GM23248 (cell line): ENCODE data around the gene PCA3. TPM values are rescaled to one million over a fixed set of nuclear protein-coding genes. Genes with fewer than 3 reads are reported as not detected.

ENCODE experiments used
- DNase-seq: peaks from one replicate; pipeline ENCODE4 v3.0.0-alpha.2; 2015
- H2AFZ ChIP-seq: fragments of 200-600 bp; sonication (generic); 2 replicates; pipeline ENCODE4 v1.6.1; 2016; ENCODE audit warnings: antibody characterized with exemption
- H3F3A ChIP-seq: fragments of 200-600 bp; sonication (generic); 2 replicates; pipeline ENCODE4 v1.6.1; 2016; ENCODE audit warnings: mild to moderate bottlenecking, antibody characterized with exemption, mixed run types; ENCODE audit not compliant: insufficient read depth
- H3K27ac ChIP-seq: fragments of 200-600 bp; sonication (generic); 2 replicates; pipeline ENCODE4 v1.5.1; 2016; ENCODE audit warnings: mild to moderate bottlenecking
- H3K27me3 ChIP-seq: fragments of 200-600 bp; sonication (generic); replicated peaks from 2 replicates; pipeline ENCODE4 v1.6.1; 2016; ENCODE audit warnings: mild to moderate bottlenecking; ENCODE audit not compliant: insufficient read depth
- H3K36me3 ChIP-seq: fragments of 200-600 bp; sonication (generic); 2 replicates; pipeline ENCODE4 v1.6.1; 2016; ENCODE audit warnings: low read depth, mild to moderate bottlenecking
- H3K4me1 ChIP-seq: fragments of 200-600 bp; sonication (generic); 2 replicates; pipeline ENCODE4 v1.6.1; 2016; ENCODE audit warnings: mild to moderate bottlenecking; ENCODE audit not compliant: insufficient read depth
- H3K4me2 ChIP-seq: fragments of 200-600 bp; sonication (generic); one replicate; pipeline ENCODE4 v1.6.1; 2016; ENCODE audit warnings: mild to moderate bottlenecking; ENCODE audit not compliant: unreplicated experiment
- H3K4me3 ChIP-seq: fragments of 200-600 bp; sonication (generic); 2 replicates; pipeline ENCODE4 v1.5.1; 2016; ENCODE audit warnings: mild to moderate bottlenecking
- H3K79me2 ChIP-seq: fragments of 200-600 bp; sonication (generic); 2 replicates; pipeline ENCODE4 v1.6.1; 2016; ENCODE audit warnings: mild to moderate bottlenecking; ENCODE audit not compliant: insufficient read depth
- H3K9ac ChIP-seq: fragments of 200-600 bp; sonication (generic); 2 replicates; pipeline ENCODE4 v1.6.1; 2016; ENCODE audit warnings: mild to moderate bottlenecking
- H3K9me2 ChIP-seq: fragments of 200-600 bp; sonication (generic); 2 replicates; pipeline ENCODE4 v1.6.1; 2016; ENCODE audit warnings: mixed run types, mild to moderate bottlenecking, moderate library complexity; ENCODE audit not compliant: insufficient read depth
- H3K9me3 ChIP-seq: fragments of 200-600 bp; sonication (generic); one replicate; pipeline ENCODE4 v1.6.1; 2017; ENCODE audit warnings: low read depth
- H4K20me1 ChIP-seq: fragments of 200-600 bp; sonication (generic); 2 replicates; pipeline ENCODE4 v1.6.0; 2016; ENCODE audit not compliant: insufficient read depth
- EZH2 ChIP-seq: fragments of 200-600 bp; sonication (generic); IDR thresholded peaks from 2 replicates; pipeline ENCODE4 v1.6.1; 2018; ENCODE audit warnings: antibody characterized with exemption, mild to moderate bottlenecking; ENCODE audit not compliant: insufficient read depth, poor library complexity, severe bottlenecking
- EZH2phosphoT487 ChIP-seq: fragments of 200-600 bp; sonication (generic); IDR thresholded peaks from 2 replicates; pipeline ENCODE4 v1.6.1; 2018; ENCODE audit warnings: antibody characterized with exemption, moderate library complexity, mild to moderate bottlenecking, low read depth; ENCODE audit not compliant: insufficient read depth
- WGBS, 2 experiments: methylation state at CpG; one replicate each; pipeline ENCODE4 v1.1.6; 2015 to 2017; ENCODE audit warnings: low lambda C conversion rate in 2 of 2, low coverage in 1 of 2; ENCODE audit errors: missing lambda C conversion rate in 2 of 2; 5-methylcytosine and 5-hydroxymethylcytosine counted together
- in situ Hi-C: fragments of 300-500 bp; cut with MboI; formaldehyde crosslinking; loops from 2 replicates; pipeline ENCODE4 v1.15.0; 2020
- polyA plus RNA-seq: library from polyadenylated mRNA; unstranded; fragments of >200 nt; fragmentation: Nextera tagmentation; extraction: Ambion mirVana; gene quantifications from 2 replicates; pipeline ENCODE4 v1.2.1, GENCODE V29; 2016
- total RNA-seq: library from RNA; depleted of rRNA; stranded (reverse); fragments of >200 nt; shearing (Covaris generic); gene quantifications from 2 replicates; pipeline ENCODE4 v1.2.3, GENCODE V29; 2014

The PCA3 gene
- total and polyA plus RNA-seq, 2 experiments from 2014 or later, result not detected

GRCh38 chr9:76766126-76766525 is 1.9 kb downstream of the PCA3 start:
- H3K27ac ChIP-seq, result no peak overlapping the region
- H3K27me3 ChIP-seq, result no peaks in the 10 kb centered on the region
- no peak overlapping the region for H3K4me3 ChIP-seq
- no peak overlapping the region for H2AFZ ChIP-seq
- no peaks in the 10 kb centered on the region for H3K36me3 ChIP-seq
- 63 to 67% methylated on average over 3 of the region's 3 CpGs for WGBS, 2 experiments
- TF ChIP-seq EZH2, result no peak
- no peak for TF ChIP-seq EZH2phosphoT487
- in situ Hi-C loops, result loop anchor here (10.0 to 25.0 kb wide), 2 partner anchors 96 to 389 kb away; no protein-coding TSS in a partner anchor
- no peak for DNase-seq
- H3K79me2 ChIP-seq, result no peaks in the 10 kb centered on the region
- H3K4me1 ChIP-seq, result no peaks in the 10 kb centered on the region
- H4K20me1 ChIP-seq, result no peaks in the 10 kb centered on the region
- no peaks in the 10 kb centered on the region for H3K9me3 ChIP-seq
- no peaks in the 10 kb centered on the region for H3F3A ChIP-seq
- no peak overlapping the region for H3K9ac ChIP-seq
- H3K4me2 ChIP-seq, result no peak overlapping the region
- no peaks in the 10 kb centered on the region for H3K9me2 ChIP-seq

- DNase-seq, result no peak
- Histone ChIP-seq H3K9ac (no peak overlapping the region), H3K4me2 (no peak overlapping the region), H3K27ac (no peak overlapping the region), H3K4me3 (no peak overlapping the region), H3F3A (no peaks in the 10 kb centered on the region), H2AFZ (no peak overlapping the region), H3K9me3 (no peaks in the 10 kb centered on the region), H3K4me1 (no peaks in the 10 kb centered on the region), H3K79me2 (no peaks in the 10 kb centered on the region), H4K20me1 (no peaks in the 10 kb centered on the region), H3K36me3 (no peaks in the 10 kb centered on the region), H3K27me3 (no peaks in the 10 kb centered on the region), H3K9me2 (no peaks in the 10 kb centered on the region)
- TF ChIP-seq EZH2phosphoT487 (no peak), EZH2 (no peak)
- WGBS, 2 experiments, result 60 to 62% methylated on average over 5 of the region's 5 CpGs
- in situ Hi-C loops, result loop anchor here (25.0 kb wide), 1 partner anchor 89 kb away; no protein-coding TSS in a partner anchor
Measured at GRCh38 chr9:76772686-76773445, 8.6 kb downstream of the PCA3 start.

GRCh38 chr9:76784881-76785280 is 20.6 kb downstream of the PCA3 start:
- Histone ChIP-seq H3F3A (no peaks in the 10 kb centered on the region), H3K4me2 (no peak overlapping the region), H3K27ac (no peak overlapping the region), H3K27me3 (no peaks in the 10 kb centered on the region), H3K4me3 (no peak overlapping the region), H2AFZ (no peak overlapping the region), H3K9ac (no peak overlapping the region), H3K79me2 (no peaks in the 10 kb centered on the region), H4K20me1 (no peaks in the 10 kb centered on the region), H3K9me2 (no peaks in the 10 kb centered on the region), H3K36me3 (no peaks in the 10 kb centered on the region), H3K4me1 (no peaks in the 10 kb centered on the region), H3K9me3 (no peaks in the 10 kb centered on the region)
- DNase-seq, result no peak
- no peak for TF ChIP-seq EZH2phosphoT487
- TF ChIP-seq EZH2, result no peak
- in situ Hi-C loops, result loop anchor here (25.0 kb wide), 1 partner anchor 202 kb away; no protein-coding TSS in a partner anchor

GRCh38 chr9:76785501-76785900 is 21.3 kb downstream of the PCA3 start:
- Histone ChIP-seq H3K4me2 (no peak overlapping the region), H3K9me3 (no peaks in the 10 kb centered on the region), H3K4me1 (no peaks in the 10 kb centered on the region), H4K20me1 (no peaks in the 10 kb centered on the region), H3K4me3 (no peak overlapping the region), H3K27me3 (no peaks in the 10 kb centered on the region), H3K9ac (no peak overlapping the region), H3F3A (no peaks in the 10 kb centered on the region), H3K9me2 (no peaks in the 10 kb centered on the region), H2AFZ (no peak overlapping the region), H3K79me2 (no peaks in the 10 kb centered on the region), H3K36me3 (no peaks in the 10 kb centered on the region), H3K27ac (no peak overlapping the region)
- no peak for TF ChIP-seq EZH2phosphoT487
- TF ChIP-seq EZH2, result no peak
- DNase-seq, result no peak
- WGBS, 2 experiments, result 77 to 85% methylated on average over 1 of the region's 1 CpG
- in situ Hi-C loops, result loop anchor here (25.0 kb wide), 1 partner anchor 202 kb away; no protein-coding TSS in a partner anchor
